Panc1 (cell line): ENCODE measurements around the gene NREP. TPM values are rescaled to one million over a fixed set of nuclear protein-coding genes. Genes with fewer than 3 reads are reported as not detected.

Source experiments
- ATAC-seq: fragments of 200-7000 bp; cut with Tn5 transposase; 2 replicates; pipeline ENCODE4 v1.9.1; 2020; ENCODE audit warnings: mild to moderate bottlenecking, moderate library complexity
- BruUV-seq: library from RNA; stranded (reverse); fragments of 400-500 nt; replicated peaks from 2 replicates; lab custom pipeline; 2021; lab: Mats Ljungman, UMichigan
- CTCF ChIA-PET: fragments of 300-600 bp; sonication (Branson Sonifier 250); formaldehyde crosslinking; loops from one replicate; lab custom pipeline; 2022; ENCODE audit warnings: antibody characterized with exemption; lab: Charles Lee
- POLR2A ChIA-PET: fragments of 300-600 bp; sonication (Branson Sonifier 250); formaldehyde crosslinking; loops from one replicate; lab custom pipeline; 2022; ENCODE audit warnings: antibody characterized with exemption; lab: Charles Lee
- DNase-seq: peaks from one replicate; pipeline ENCODE4 v3.0.0-alpha.2; 2010; ENCODE audit warnings: low read depth, low spot score
- H3K27ac ChIP-seq: 2 replicates; pipeline ENCODE4 v1.5.1; 2011; ENCODE audit warnings: mild to moderate bottlenecking, low read length, inconsistent platforms
- H3K27me3 ChIP-seq: fragments of 200-500 bp; sonication (Bioruptor generic); 2 replicates; pipeline ENCODE4 v1.6.0; 2014; ENCODE audit warnings: low read length, inconsistent platforms; ENCODE audit not compliant: control insufficient read depth, insufficient read depth
- H3K36me3 ChIP-seq: fragments of 200-500 bp; sonication (Bioruptor generic); 2 replicates; pipeline ENCODE4 v1.5.1; 2014; ENCODE audit warnings: inconsistent platforms, mild to moderate bottlenecking, low read length, moderate library complexity; ENCODE audit not compliant: control insufficient read depth, insufficient read depth
- H3K4me1 ChIP-seq: 2 replicates; pipeline ENCODE4 v1.5.1; 2011; ENCODE audit warnings: inconsistent platforms, mild to moderate bottlenecking, low read length, moderate library complexity; ENCODE audit not compliant: control insufficient read depth, insufficient read depth
- H3K4me3 ChIP-seq, 2 experiments: 2 replicates each; pipeline ENCODE4 v1.5.1; 2011 to 2012; ENCODE audit warnings: low read depth in 2 of 2, low read length in 2 of 2, mild to moderate bottlenecking in 2 of 2, inconsistent platforms in 1 of 2, moderate library complexity in 1 of 2
- H3K9me3 ChIP-seq: fragments of 200-500 bp; sonication (Bioruptor generic); 2 replicates; pipeline ENCODE4 v1.5.1; 2014; ENCODE audit warnings: low read depth, mild to moderate bottlenecking, inconsistent platforms, low read length, moderate library complexity; ENCODE audit not compliant: control insufficient read depth, insufficient read depth
- POLR2AphosphoS5 ChIP-seq: IDR thresholded peaks from 2 replicates; pipeline ENCODE4 v1.6.1; 2012; ENCODE audit warnings: mild to moderate bottlenecking, low read depth, low read length, moderate library complexity
- SIN3A ChIP-seq: IDR thresholded peaks from 2 replicates; pipeline ENCODE4 v1.6.1; 2012; ENCODE audit warnings: low read depth, mild to moderate bottlenecking, low read length, moderate library complexity, borderline replicate concordance; ENCODE audit not compliant: insufficient read depth
- TCF7L2 ChIP-seq: IDR thresholded peaks from 2 replicates; pipeline ENCODE4 v1.6.1; 2011; ENCODE audit warnings: mild to moderate bottlenecking, low read depth, low read length, inconsistent platforms
- in situ Hi-C: cut with HindIII; loops from 2 replicates; pipeline ENCODE4 v1.10.0; 2016; ENCODE audit warnings: low sequenced_read_pairs, low pct_unique_long_range_greater_than_20kb
- intact Hi-C: fragments of 100-400 bp; cut with micrococcal nuclease; formaldehyde crosslinking; loops from one replicate; pipeline ENCODE4 v1.10.0; 2022; ENCODE audit not compliant: unreplicated experiment
- total RNA-seq: library from RNA; stranded (reverse); gene quantifications from one replicate; pipeline ENCODE4 v1.2.1, GENCODE V29; 2021; ENCODE audit not compliant: unreplicated experiment
- TF ChIP-seq, protein P1 (sequence below): fragments of 450-650 bp; IDR thresholded peaks from 2 replicates; pipeline ENCODE4 v1.5.1; 2017; ENCODE audit warnings: mild to moderate bottlenecking
- TF ChIP-seq, protein P2 (sequence below), 2 experiments: IDR thresholded peaks; 2 replicates each; pipeline ENCODE4 v1.6.1; 2011 to 2012; ENCODE audit warnings: low read depth in 2 of 2, control low read depth in 1 of 2, low read length in 1 of 2, mild to moderate bottlenecking in 1 of 2, moderate library complexity in 1 of 2; ENCODE audit not compliant: insufficient read depth in 1 of 2

NREP gene
- total RNA-seq, 1 experiment from 2014 or later = 4.9 TPM

DNA sequence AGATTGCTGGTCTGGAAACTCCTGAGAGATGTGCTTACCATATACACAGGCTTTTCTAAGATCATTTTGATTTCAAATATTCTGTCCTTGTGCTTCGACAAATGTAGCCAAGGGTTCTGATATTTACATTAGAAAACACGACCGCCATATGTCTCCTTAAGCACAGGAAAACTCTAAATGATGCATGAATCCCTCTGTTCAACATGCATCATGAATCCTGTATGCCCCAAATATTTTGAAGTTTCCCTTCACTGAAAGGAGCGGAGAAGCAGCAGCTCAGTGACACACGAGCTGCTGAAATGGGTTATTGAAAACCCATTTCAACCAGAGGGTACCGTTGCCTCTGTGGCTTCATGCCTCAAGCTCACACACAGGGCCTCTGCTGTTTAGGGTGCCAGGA, 74.4 kb downstream of the NREP start:
- CTCF ChIA-PET = no interaction called here
- H3K27me3 ChIP-seq = no peaks in the 10 kb centered on the region
- no peak for DNase-seq
- POLR2A ChIA-PET = no interaction called here
- H3K27ac ChIP-seq = no peak overlapping the region
- in situ Hi-C loops = no loop called here
- H3K9me3 ChIP-seq = no peaks in the 10 kb centered on the region
- intact Hi-C loops = loop anchor here (10.0 kb wide), 1 partner anchor 462 kb away; no protein-coding TSS in a partner anchor
- TF ChIP-seq SIN3A (no peak), POLR2AphosphoS5 (no peak), TCF7L2 (no peak)
- TF ChIP-seq, protein P1, sequence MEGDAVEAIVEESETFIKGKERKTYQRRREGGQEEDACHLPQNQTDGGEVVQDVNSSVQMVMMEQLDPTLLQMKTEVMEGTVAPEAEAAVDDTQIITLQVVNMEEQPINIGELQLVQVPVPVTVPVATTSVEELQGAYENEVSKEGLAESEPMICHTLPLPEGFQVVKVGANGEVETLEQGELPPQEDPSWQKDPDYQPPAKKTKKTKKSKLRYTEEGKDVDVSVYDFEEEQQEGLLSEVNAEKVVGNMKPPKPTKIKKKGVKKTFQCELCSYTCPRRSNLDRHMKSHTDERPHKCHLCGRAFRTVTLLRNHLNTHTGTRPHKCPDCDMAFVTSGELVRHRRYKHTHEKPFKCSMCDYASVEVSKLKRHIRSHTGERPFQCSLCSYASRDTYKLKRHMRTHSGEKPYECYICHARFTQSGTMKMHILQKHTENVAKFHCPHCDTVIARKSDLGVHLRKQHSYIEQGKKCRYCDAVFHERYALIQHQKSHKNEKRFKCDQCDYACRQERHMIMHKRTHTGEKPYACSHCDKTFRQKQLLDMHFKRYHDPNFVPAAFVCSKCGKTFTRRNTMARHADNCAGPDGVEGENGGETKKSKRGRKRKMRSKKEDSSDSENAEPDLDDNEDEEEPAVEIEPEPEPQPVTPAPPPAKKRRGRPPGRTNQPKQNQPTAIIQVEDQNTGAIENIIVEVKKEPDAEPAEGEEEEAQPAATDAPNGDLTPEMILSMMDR = no peak
- TF ChIP-seq, protein P2, sequence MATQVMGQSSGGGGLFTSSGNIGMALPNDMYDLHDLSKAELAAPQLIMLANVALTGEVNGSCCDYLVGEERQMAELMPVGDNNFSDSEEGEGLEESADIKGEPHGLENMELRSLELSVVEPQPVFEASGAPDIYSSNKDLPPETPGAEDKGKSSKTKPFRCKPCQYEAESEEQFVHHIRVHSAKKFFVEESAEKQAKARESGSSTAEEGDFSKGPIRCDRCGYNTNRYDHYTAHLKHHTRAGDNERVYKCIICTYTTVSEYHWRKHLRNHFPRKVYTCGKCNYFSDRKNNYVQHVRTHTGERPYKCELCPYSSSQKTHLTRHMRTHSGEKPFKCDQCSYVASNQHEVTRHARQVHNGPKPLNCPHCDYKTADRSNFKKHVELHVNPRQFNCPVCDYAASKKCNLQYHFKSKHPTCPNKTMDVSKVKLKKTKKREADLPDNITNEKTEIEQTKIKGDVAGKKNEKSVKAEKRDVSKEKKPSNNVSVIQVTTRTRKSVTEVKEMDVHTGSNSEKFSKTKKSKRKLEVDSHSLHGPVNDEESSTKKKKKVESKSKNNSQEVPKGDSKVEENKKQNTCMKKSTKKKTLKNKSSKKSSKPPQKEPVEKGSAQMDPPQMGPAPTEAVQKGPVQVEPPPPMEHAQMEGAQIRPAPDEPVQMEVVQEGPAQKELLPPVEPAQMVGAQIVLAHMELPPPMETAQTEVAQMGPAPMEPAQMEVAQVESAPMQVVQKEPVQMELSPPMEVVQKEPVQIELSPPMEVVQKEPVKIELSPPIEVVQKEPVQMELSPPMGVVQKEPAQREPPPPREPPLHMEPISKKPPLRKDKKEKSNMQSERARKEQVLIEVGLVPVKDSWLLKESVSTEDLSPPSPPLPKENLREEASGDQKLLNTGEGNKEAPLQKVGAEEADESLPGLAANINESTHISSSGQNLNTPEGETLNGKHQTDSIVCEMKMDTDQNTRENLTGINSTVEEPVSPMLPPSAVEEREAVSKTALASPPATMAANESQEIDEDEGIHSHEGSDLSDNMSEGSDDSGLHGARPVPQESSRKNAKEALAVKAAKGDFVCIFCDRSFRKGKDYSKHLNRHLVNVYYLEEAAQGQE (IDR thresholded peaks at IDR 0.05; ENCODE audit: insufficient read depth in 1 of 2, low read depth in 2 of 2, low read length in 1 of 2) = no peak
- H3K4me3 ChIP-seq = no peak overlapping the region
- H3K4me1 ChIP-seq = peaks cover 7% of the 10 kb centered on the region; the same call in 1 of the 2 replicates
- no peak for ATAC-seq
- no peaks in the 10 kb centered on the region; the same call in 1 of the 2 replicates for H3K36me3 ChIP-seq
- BruUV-seq = no TSS peak

DNA sequence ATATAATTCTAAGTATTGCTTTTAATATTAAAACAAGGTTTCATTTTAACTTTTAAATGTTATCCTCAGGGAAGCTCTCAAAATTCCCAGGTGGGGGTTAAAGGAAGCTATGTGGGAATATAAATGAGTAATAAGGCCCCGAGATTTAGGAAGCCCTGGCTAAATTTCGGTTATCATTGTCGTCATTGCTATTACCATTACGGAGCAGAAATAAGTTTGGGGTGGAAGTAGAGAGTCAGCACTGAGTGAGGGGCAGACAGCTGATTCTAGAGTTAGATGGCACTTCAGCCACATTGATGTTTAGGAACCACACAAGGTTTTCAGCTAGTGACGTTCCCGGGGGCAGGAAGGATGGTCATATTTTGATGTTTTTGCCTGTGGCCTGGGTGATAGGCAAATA, 74.9 kb downstream of the NREP start:
- Histone ChIP-seq H3K9me3 (no peaks in the 10 kb centered on the region), H3K36me3 (no peaks in the 10 kb centered on the region; the same call in 1 of the 2 replicates), H3K27me3 (no peaks in the 10 kb centered on the region), H3K4me1 (peaks cover 7% of the 10 kb centered on the region; the same call in 1 of the 2 replicates), H3K4me3 (no peak overlapping the region), H3K27ac (no peak overlapping the region)
- no peak for DNase-seq
- in situ Hi-C loops (no loop called here), intact Hi-C loops (loop anchor here (10.0 kb wide), 1 partner anchor 463 kb away; no protein-coding TSS in a partner anchor)
- ChIA-PET CTCF (no interaction called here), POLR2A (no interaction called here)
- no TSS peak for BruUV-seq
- ATAC-seq = no peak
- TF ChIP-seq, protein P2 (IDR thresholded peaks at IDR 0.05; ENCODE audit: insufficient read depth in 1 of 2, low read depth in 2 of 2, low read length in 1 of 2) = no peak
- no peak for TF ChIP-seq POLR2AphosphoS5
- no peak for TF ChIP-seq TCF7L2
- no peak for TF ChIP-seq SIN3A
- TF ChIP-seq, protein P1 = no peak
